ENCODE data around the gene PKMYT1. TPM values are rescaled to one million over a fixed set of nuclear protein-coding genes. Genes with fewer than 3 reads are reported as not detected.

Gene PKMYT1
- total and polyA plus RNA-seq, 4 donors, result 3.1 to 32.6 (median 13.6) TPM

DNA sequence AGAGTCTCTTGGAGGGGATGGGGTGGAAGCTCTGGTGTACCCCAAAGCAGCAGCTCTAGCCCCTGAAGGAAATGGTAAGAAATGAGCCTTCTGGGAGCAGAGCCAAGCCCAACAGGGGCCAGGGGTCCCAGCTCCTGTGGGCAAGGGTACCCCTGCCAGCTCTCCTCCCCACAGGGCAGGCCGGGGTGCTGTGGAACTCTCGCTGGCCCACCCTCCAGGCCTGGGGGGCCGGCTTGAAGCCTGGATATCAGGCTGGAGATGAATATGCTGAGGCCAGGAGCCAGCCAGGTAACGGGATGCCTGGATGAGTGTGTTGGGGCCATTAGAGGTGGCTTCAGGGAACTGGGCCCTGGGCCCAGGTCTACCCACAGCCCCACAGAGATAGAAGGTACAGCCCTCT, 20.3 kb upstream of the PKMYT1 start:
- Histone ChIP-seq H3K36me3 (ENCODE audit: control insufficient read depth, insufficient read depth, low read length) (no peaks in the 10 kb centered on the region), H3K4me3 (ENCODE audit: low read depth, low read length) (no peak overlapping the region), H3K27ac (ENCODE audit: low read depth, low read length) (no peak overlapping the region), H3K27me3 (ENCODE audit: control insufficient read depth, insufficient read depth, low read length) (peaks cover 42% of the 10 kb centered on the region), H3K9me3 (ENCODE audit: control insufficient read depth, insufficient read depth, low read length) (no peaks in the 10 kb centered on the region), H3K4me1 (ENCODE audit: control insufficient read depth, insufficient read depth, low read length) (peaks cover 13% of the 10 kb centered on the region)
- 56% methylated on average over 3 of the region's 4 CpGs for WGBS (ENCODE audit: insufficient coverage)
- no peak for DNase-seq (ENCODE audit: low read depth in 4 of 6, low spot score in 6 of 6)

DNA sequence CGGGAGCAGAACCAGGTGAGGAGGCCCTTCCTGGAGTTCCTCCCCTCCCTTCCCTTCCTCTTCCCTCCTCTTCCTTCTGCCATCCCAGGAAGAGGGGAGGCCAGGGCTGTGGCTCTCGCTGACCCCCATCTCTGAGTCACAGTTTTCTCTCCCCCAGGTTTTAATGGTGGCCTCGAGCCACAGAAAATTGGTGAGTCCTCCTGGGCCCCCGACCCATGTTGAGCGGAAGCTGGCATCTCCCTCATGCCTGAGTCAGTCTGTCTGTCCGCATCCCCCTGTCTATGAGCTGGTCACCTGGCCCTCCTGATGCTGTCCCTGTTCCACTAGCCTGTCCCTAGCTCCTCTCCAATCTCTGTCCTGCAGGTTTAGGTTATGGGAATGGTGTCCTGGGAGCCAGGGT, 19.7 kb upstream of the PKMYT1 start:
- no peak overlapping the region for H3K27ac ChIP-seq (ENCODE audit: low read depth, low read length)
- DNase-seq (ENCODE audit: low read depth in 4 of 6, low spot score in 6 of 6), result no peak
- H3K4me1 ChIP-seq (ENCODE audit: control insufficient read depth, insufficient read depth, low read length), result peaks cover 12% of the 10 kb centered on the region
- H3K27me3 ChIP-seq (ENCODE audit: control insufficient read depth, insufficient read depth, low read length), result peaks cover 38% of the 10 kb centered on the region
- H3K36me3 ChIP-seq (ENCODE audit: control insufficient read depth, insufficient read depth, low read length), result no peaks in the 10 kb centered on the region
- H3K9me3 ChIP-seq (ENCODE audit: control insufficient read depth, insufficient read depth, low read length), result no peaks in the 10 kb centered on the region
- no peak overlapping the region for H3K4me3 ChIP-seq (ENCODE audit: low read depth, low read length)
- WGBS (ENCODE audit: insufficient coverage), result 77% methylated on average over 5 of the region's 6 CpGs

DNA sequence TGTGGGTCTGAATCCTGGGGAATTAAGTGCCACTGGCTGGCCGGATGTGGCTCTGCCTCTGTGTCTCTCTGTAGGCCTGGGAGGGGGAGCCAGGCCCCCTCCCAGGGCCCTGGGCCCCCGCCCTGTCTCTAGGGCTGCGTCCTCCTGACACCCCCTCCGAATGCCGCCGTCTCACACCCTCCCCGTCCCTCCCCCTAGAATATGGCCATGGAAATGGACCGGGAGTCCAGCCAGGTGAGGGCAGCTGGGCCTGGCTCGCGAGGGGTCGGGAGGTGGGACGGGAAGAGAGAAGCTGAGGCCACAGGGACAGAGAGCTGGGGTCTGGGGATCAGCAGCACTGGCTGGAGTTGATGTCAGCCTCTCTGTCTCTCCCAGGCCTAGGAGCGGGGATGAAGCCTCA, 16.1 kb upstream of the PKMYT1 start:
- Histone ChIP-seq H3K27me3 (ENCODE audit: control insufficient read depth, insufficient read depth, low read length) (peaks cover 29% of the 10 kb centered on the region), H3K4me1 (ENCODE audit: control insufficient read depth, insufficient read depth, low read length) (no peaks in the 10 kb centered on the region), H3K4me3 (ENCODE audit: low read depth, low read length) (no peak overlapping the region), H3K9me3 (ENCODE audit: control insufficient read depth, insufficient read depth, low read length) (no peaks in the 10 kb centered on the region), H3K36me3 (ENCODE audit: control insufficient read depth, insufficient read depth, low read length) (no peaks in the 10 kb centered on the region), H3K27ac (ENCODE audit: low read depth, low read length) (no peak overlapping the region)
- no peak for DNase-seq (ENCODE audit: low read depth in 4 of 6, low spot score in 6 of 6)
- 62% methylated on average over 12 of the region's 13 CpGs for WGBS (ENCODE audit: insufficient coverage)

DNA sequence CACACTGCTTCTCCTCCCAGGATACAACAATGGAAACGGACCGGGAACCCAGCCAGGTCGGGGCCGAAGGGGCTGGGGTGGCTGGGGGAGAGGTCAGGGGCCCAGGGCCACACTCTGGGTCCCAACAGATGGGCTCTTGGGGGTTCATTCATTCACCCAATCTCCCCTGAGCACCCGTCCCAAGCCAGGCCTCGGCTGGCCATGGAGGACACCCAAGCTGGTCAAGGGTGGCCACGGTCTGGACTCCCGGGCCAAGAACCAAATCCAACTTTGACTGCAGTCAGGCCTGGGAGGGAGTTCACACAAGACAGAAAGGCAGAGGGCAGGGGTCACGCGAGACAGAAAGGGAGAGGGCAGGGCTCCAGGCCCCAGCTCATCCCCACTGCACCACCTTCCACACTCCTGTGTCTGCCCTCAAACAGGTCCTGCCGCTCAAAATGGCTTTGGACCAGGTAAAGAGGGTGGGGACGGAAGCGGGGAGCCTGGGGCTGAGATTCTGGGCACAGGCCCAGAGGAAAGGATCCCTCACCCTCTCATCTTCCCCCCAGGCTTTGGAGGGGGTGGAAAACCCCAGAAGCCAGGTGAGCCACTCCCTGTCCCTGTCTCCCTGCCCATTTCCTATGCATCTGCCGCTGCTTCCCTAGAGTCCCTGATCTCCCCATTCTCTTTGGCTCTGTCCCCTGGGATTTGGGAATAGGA, 12.3 kb upstream of the PKMYT1 start:
- Histone ChIP-seq H3K27me3 (ENCODE audit: control insufficient read depth, insufficient read depth, low read length) (peaks cover 3% of the 10 kb centered on the region), H3K27ac (ENCODE audit: low read depth, low read length) (no peak overlapping the region), H3K9me3 (ENCODE audit: control insufficient read depth, insufficient read depth, low read length) (no peaks in the 10 kb centered on the region), H3K4me1 (ENCODE audit: control insufficient read depth, insufficient read depth, low read length) (no peaks in the 10 kb centered on the region), H3K36me3 (ENCODE audit: control insufficient read depth, insufficient read depth, low read length) (no peaks in the 10 kb centered on the region), H3K4me3 (ENCODE audit: low read depth, low read length) (no peak overlapping the region)
- 87% methylated on average over 8 of the region's 14 CpGs for WGBS (ENCODE audit: insufficient coverage)
- DNase-seq (ENCODE audit: low read depth in 4 of 6, low spot score in 6 of 6), result no peak

DNA sequence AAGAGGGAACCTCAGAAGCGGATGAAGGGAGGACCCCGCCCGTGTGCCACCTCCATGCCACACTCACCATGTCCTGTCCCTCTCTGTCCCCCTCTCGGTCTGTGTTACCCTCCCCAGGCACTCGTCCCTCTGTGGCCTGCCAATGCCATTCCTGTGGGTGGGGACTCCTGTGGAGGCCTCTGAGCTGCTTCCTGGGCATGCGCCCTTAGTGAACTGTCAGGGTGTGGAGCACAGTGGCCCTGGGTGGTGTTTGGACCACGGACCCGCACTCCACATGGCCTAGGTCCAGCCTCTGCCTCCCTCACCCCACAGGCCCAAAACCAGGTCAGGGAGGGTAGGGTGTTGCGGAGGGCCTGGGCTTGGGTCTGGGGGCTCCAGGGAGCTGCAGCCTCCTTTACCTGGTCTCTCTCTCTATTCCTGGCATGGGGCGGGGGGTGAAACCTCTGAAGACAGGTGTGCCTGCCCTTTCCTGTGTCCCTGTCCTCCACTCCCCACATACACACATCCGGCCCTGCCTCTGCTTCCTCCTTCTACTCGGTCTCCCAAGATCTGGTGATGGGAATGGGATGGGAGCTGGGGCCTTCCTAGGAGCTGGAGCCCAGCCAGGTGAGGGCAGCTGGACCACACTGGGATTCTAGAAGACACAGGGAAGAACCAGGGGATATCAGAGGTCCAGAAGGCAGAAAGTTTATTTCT, 11.5 kb upstream of the PKMYT1 start:
- 73% methylated on average over 3 of the region's 12 CpGs for WGBS (ENCODE audit: insufficient coverage)
- H3K36me3 ChIP-seq (ENCODE audit: control insufficient read depth, insufficient read depth, low read length), result no peaks in the 10 kb centered on the region

DNA sequence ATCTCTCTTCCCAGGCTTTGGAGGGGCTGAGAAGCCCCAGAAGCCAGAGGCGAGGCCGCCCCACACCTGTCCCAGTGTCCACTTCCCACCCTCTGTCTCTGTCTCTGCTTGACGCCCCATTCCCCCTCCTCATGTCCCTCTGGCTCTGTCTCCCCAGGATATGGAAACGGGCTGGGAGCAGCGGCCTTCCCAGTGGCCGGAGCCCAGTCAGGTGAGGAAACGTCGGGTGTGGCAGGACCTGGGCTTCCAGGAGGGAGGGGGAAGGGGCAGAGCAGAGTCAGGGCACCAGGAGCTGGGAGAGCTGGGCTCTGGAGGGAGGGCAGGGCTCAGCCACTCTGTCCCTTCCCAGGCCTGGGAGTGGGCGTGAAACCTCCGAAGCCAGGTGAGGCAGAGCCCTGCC, 10.6 kb upstream of the PKMYT1 start:
- Histone ChIP-seq H3K27ac (ENCODE audit: low read depth, low read length) (no peak overlapping the region), H3K4me3 (ENCODE audit: low read depth, low read length) (no peak overlapping the region), H3K9me3 (ENCODE audit: control insufficient read depth, insufficient read depth, low read length) (no peaks in the 10 kb centered on the region), H3K4me1 (ENCODE audit: control insufficient read depth, insufficient read depth, low read length) (peaks cover 9% of the 10 kb centered on the region), H3K27me3 (ENCODE audit: control insufficient read depth, insufficient read depth, low read length) (no peaks in the 10 kb centered on the region), H3K36me3 (ENCODE audit: control insufficient read depth, insufficient read depth, low read length) (no peaks in the 10 kb centered on the region)
- 53% methylated on average over 10 of the region's 10 CpGs for WGBS (ENCODE audit: insufficient coverage)
- no peak for DNase-seq (ENCODE audit: low read depth in 4 of 6, low spot score in 6 of 6)

More for the DNA sequence above, 11.5 kb upstream of the PKMYT1 start:
- Histone ChIP-seq H3K4me3 (ENCODE audit: low read depth, low read length) (no peak overlapping the region), H3K27me3 (ENCODE audit: control insufficient read depth, insufficient read depth, low read length) (no peaks in the 10 kb centered on the region), H3K9me3 (ENCODE audit: control insufficient read depth, insufficient read depth, low read length) (no peaks in the 10 kb centered on the region), H3K27ac (ENCODE audit: low read depth, low read length) (no peak overlapping the region), H3K4me1 (ENCODE audit: control insufficient read depth, insufficient read depth, low read length) (peaks cover under 1% of the 10 kb centered on the region)
- DNase-seq (ENCODE audit: low read depth in 4 of 6, low spot score in 6 of 6), result no peak

DNA sequence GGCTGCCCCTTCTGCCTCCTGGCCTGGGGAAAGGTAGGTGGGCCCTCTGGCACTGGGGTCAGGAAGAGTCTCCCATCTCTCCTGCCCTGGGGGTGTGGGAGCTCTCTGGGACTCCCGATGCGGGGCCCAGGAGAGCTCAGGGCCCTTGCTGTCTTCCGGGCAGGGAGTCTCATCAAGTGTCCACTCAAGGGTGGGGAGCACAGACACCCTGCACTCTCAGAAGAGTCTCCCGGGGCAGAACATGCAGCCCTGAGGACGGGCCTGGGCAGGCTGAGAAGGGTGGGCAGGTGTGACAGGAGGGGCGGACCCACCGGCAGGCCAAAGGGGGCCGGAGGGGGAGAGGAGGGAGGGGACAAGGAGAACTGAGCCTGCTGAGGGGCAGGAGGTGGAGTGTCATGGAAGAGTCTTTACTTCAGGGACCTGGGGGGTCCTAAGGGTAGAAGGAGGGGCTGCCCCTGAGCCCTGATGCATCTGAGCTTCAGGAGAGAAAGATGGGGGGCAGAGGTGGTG, 8.4 kb upstream of the PKMYT1 start:
- 38% methylated on average over 8 of the region's 8 CpGs for WGBS (ENCODE audit: insufficient coverage)
- H3K27ac ChIP-seq (ENCODE audit: low read depth, low read length), result no peak overlapping the region
- DNase-seq (ENCODE audit: low read depth in 4 of 6, low spot score in 6 of 6), result no peak
- no peaks in the 10 kb centered on the region for H3K9me3 ChIP-seq (ENCODE audit: control insufficient read depth, insufficient read depth, low read length)
- H3K36me3 ChIP-seq (ENCODE audit: control insufficient read depth, insufficient read depth, low read length), result no peaks in the 10 kb centered on the region
- H3K4me1 ChIP-seq (ENCODE audit: control insufficient read depth, insufficient read depth, low read length), result peaks cover 22% of the 10 kb centered on the region
- no peaks in the 10 kb centered on the region for H3K27me3 ChIP-seq (ENCODE audit: control insufficient read depth, insufficient read depth, low read length)
- H3K4me3 ChIP-seq (ENCODE audit: low read depth, low read length), result no peak overlapping the region

DNA sequence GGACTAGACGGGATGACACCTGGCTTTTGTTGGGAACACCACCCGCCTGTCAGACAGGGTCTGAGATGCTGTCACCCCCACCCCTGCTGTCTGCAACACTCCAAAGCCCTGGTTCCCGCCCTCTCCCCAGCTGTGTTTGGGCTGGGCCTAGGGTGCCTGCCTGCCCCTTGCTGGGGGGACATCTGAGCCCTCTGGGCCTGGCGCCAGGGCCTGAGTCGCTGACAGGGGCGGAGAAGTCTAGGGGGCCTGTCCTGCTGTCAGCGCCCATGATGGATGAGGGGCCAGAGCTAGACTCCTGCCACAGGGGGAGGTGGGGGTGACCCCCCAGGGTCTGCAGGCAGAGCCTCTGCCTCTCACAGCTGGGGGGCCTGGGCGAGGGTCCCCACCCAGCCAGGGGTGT, 7.6 kb upstream of the PKMYT1 start:
- H3K4me3 ChIP-seq (ENCODE audit: low read depth, low read length), result no peak overlapping the region
- WGBS (ENCODE audit: insufficient coverage), result 38% methylated on average over 8 of the region's 8 CpGs
- H3K9me3 ChIP-seq (ENCODE audit: control insufficient read depth, insufficient read depth, low read length), result no peaks in the 10 kb centered on the region
- DNase-seq (ENCODE audit: low read depth in 4 of 6, low spot score in 6 of 6), result no peak
- H3K27ac ChIP-seq (ENCODE audit: low read depth, low read length), result no peak overlapping the region
- H3K27me3 ChIP-seq (ENCODE audit: control insufficient read depth, insufficient read depth, low read length), result no peaks in the 10 kb centered on the region
- H3K4me1 ChIP-seq (ENCODE audit: control insufficient read depth, insufficient read depth, low read length), result peaks cover 29% of the 10 kb centered on the region
- no peaks in the 10 kb centered on the region for H3K36me3 ChIP-seq (ENCODE audit: control insufficient read depth, insufficient read depth, low read length)

DNA sequence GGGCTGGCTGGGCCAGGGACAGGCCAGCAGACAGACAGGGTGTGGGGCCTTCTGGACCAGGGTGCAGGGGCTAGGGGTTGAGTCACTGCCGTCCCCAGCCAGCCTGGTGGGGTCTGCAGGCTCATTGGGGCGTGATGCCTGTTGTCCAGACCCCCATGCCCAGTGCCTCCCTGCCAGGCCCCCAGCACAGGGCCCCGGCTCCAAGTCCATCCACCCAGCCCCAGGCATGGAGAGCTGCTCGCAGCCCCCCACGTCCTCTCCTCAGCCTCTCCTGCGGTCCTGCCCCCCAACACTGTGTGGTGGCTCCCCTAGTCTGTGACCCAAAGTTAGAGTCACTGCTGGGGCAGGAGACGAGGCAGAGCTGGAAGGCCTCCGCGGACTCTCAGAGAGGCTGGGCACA, 7.0 kb upstream of the PKMYT1 start:
- Histone ChIP-seq H3K27ac (ENCODE audit: low read depth, low read length) (no peak overlapping the region), H3K9me3 (ENCODE audit: control insufficient read depth, insufficient read depth, low read length) (no peaks in the 10 kb centered on the region), H3K27me3 (ENCODE audit: control insufficient read depth, insufficient read depth, low read length) (no peaks in the 10 kb centered on the region), H3K4me3 (ENCODE audit: low read depth, low read length) (no peak overlapping the region), H3K36me3 (ENCODE audit: control insufficient read depth, insufficient read depth, low read length) (no peaks in the 10 kb centered on the region), H3K4me1 (ENCODE audit: control insufficient read depth, insufficient read depth, low read length) (peaks cover 29% of the 10 kb centered on the region)
- 78% methylated on average over 9 of the region's 9 CpGs for WGBS (ENCODE audit: insufficient coverage)
- DNase-seq (ENCODE audit: low read depth in 4 of 6, low spot score in 6 of 6), result no peak
